ENCODE results near the gene MICU1.

DNA sequence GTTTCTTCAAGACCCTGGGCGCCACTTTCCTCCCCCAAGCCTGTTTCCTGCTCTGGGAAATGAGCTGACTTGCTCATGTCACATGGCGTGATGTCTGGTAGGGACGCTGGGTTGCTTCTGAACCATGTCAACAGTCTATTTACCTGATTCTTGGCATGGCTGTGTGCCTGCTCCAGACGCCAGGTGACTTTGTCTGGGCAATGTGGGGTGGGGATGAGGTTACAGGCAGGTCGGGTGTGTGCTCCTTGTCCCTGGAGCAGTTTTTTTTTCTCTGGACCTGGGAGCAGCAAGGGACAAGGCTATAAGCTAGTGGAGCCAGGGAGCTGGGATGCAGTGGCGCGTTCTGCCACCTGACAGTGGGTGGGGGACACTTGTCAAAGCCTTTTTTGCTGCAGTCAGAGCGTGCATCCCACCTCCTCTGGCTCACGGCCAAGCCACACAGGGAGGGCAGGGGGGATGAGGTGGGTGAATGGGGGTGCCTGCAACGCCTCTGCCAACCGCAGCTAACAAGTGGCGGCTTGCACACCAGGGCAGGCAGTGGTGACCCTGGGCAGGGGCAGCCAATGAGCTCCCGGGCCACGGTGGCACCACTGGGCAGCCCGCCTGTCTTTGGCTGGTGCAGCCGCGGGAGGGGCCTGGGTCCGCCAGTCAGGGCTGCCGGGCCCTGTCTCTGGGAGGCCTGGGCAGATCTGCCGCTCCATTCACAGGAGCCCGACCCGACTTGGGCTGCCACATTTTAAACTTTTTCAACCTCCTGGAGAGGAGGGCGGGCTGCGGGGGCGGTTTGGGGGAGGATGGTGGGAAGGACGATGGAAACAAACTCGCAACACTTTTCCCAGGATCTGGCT lies 294.1 kb downstream of the MICU1 start:
- TF ChIP-seq POLR2AphosphoS5 (IDR thresholded peaks at IDR 0.05; ENCODE audit: insufficient read depth, low read depth, low read length) (peak; percentile 43), POLR2A (IDR thresholded peaks at IDR 0.05; ENCODE audit: low read depth, low read length) (no peak), MYC (IDR thresholded peaks at IDR 0.05; ENCODE audit: low read depth, low read length) (no peak), GATA2 (IDR thresholded peaks at IDR 0.05; ENCODE audit: insufficient read depth, insufficient read length, low read depth, low read length) (no peak), EZH2 (IDR thresholded peaks at IDR 0.05; ENCODE audit: borderline replicate concordance, low read depth, low read length, severe bottlenecking) (no peak), JUN (IDR thresholded peaks at IDR 0.05; ENCODE audit: borderline replicate concordance, insufficient read depth, insufficient read length, low read depth) (no peak), FOS (IDR thresholded peaks at IDR 0.05; ENCODE audit: borderline replicate concordance, insufficient read depth, low read length) (no peak)
- TF ChIP-seq, protein P1, sequence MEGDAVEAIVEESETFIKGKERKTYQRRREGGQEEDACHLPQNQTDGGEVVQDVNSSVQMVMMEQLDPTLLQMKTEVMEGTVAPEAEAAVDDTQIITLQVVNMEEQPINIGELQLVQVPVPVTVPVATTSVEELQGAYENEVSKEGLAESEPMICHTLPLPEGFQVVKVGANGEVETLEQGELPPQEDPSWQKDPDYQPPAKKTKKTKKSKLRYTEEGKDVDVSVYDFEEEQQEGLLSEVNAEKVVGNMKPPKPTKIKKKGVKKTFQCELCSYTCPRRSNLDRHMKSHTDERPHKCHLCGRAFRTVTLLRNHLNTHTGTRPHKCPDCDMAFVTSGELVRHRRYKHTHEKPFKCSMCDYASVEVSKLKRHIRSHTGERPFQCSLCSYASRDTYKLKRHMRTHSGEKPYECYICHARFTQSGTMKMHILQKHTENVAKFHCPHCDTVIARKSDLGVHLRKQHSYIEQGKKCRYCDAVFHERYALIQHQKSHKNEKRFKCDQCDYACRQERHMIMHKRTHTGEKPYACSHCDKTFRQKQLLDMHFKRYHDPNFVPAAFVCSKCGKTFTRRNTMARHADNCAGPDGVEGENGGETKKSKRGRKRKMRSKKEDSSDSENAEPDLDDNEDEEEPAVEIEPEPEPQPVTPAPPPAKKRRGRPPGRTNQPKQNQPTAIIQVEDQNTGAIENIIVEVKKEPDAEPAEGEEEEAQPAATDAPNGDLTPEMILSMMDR (IDR thresholded peaks at IDR 0.05; ENCODE audit: extremely low read depth in 1 of 2, insufficient read depth in 1 of 2, low read depth in 1 of 2, low read length in 2 of 2): peak; percentile 20 to 59
- TF ChIP-seq, protein P2, sequence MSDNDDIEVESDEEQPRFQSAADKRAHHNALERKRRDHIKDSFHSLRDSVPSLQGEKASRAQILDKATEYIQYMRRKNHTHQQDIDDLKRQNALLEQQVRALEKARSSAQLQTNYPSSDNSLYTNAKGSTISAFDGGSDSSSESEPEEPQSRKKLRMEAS (IDR thresholded peaks at IDR 0.05; ENCODE audit: insufficient read depth, insufficient read length): no peak

Measured in endothelial cell of umbilical vein (primary cell).